HG02943 (cell line): ENCODE data around the gene TMEM163.
"Not testable (repeated sequence)": the region's sequence is repeated elsewhere in the genome, so short reads cannot be mapped to it uniquely, and the experiment has no call there.

Experiments used
- ATAC-seq: cut with Tn5 transposase; IDR thresholded peaks from one replicate; pipeline ENCODE4 v1.9.1; 2021; ENCODE audit warnings: mild to moderate bottlenecking, low read depth, moderate library complexity; ENCODE audit not compliant: unreplicated experiment

Gene TMEM163

GRCh38 chr2:134501476-134502091 is 217.2 kb downstream of the TMEM163 start:
- no peak for ATAC-seq

GRCh38 chr2:134500211-134500935 is 218.4 kb downstream of the TMEM163 start:
- no peak for ATAC-seq

- ATAC-seq: no peak
Measured at GRCh38 chr2:134499307-134499926, 219.4 kb downstream of the TMEM163 start.

- no peak for ATAC-seq
Measured at GRCh38 chr2:134498654-134499053, 220.1 kb downstream of the TMEM163 start.

- no peak for ATAC-seq
Measured at GRCh38 chr2:134493797-134494196, 225.0 kb downstream of the TMEM163 start.

GRCh38 chr2:134491771-134492441 is 226.9 kb downstream of the TMEM163 start:
- ATAC-seq: no peak

- ATAC-seq: no peak
Measured at GRCh38 chr2:134491022-134491421, 227.8 kb downstream of the TMEM163 start.

- ATAC-seq: no peak
Measured at GRCh38 chr2:134490559-134490958, 228.2 kb downstream of the TMEM163 start.

- ATAC-seq: no peak
Measured at GRCh38 chr2:134489732-134490384, 228.9 kb downstream of the TMEM163 start.

GRCh38 chr2:134482766-134483340 is 235.9 kb downstream of the TMEM163 start:
- no peak for ATAC-seq

- ATAC-seq: no peak
Measured at GRCh38 chr2:134482131-134482723, 236.6 kb downstream of the TMEM163 start.

- no peak for ATAC-seq
Measured at GRCh38 chr2:134479696-134480330, 239.0 kb downstream of the TMEM163 start.

- ATAC-seq: not testable (repeated sequence)
Measured at GRCh38 chr2:134476982-134477381, 241.8 kb downstream of the TMEM163 start.

GRCh38 chr2:134470561-134471168 is 248.1 kb downstream of the TMEM163 start:
- no peak for ATAC-seq

GRCh38 chr2:134469516-134470115 is 249.2 kb downstream of the TMEM163 start:
- ATAC-seq: no peak

GRCh38 chr2:134468776-134469175 is 250.0 kb downstream of the TMEM163 start:
- no peak for ATAC-seq

- no peak for ATAC-seq
Measured at GRCh38 chr2:134468164-134468563, 250.6 kb downstream of the TMEM163 start.

GRCh38 chr2:134466141-134466540 is 252.7 kb downstream of the TMEM163 start:
- ATAC-seq: no peak
